ENCODE data around the gene EPN3. TPM values are rescaled to one million over a fixed set of nuclear protein-coding genes. Genes with fewer than 3 reads are reported as not detected.
A peak's percentile ranks its signal among the peaks of the same experiment; 100 is the strongest.

Gene EPN3
- total RNA-seq, 4 donors from 2014 or later = 3.0 to 17.3 (median 13.0) TPM

DNA sequence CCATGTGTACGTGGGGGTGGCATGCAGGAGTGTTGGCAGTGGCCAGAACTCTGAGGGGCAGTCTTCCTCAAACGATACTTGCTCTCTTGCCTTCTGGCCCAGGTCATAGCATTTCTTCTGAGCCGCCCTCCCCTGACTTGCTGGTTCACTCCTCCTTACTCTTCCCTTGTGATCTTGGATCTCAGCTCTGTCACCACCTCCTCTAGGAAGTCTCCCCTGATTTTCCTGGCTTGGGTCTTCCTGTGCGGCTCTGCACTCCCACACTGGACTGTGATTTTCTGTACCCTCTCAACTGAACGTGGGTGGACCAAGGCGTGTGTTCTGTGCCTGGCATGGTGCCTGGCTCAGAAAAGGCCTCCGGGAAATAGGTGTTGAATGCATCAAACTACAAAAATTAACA is 2.9 kb downstream of the EPN3 start:
- DNase-seq = no peak
- H3K36me3 ChIP-seq = no peaks in the 10 kb centered on the region
- H3K4me1 ChIP-seq = peaks cover 0 to 58% (median 0%) of the 10 kb centered on the region in 4 donors
- peaks cover 0 to 10% of the 10 kb centered on the region in 2 donors for H3K27me3 ChIP-seq
- H3K4me3 ChIP-seq = no peak overlapping the region
- H3K9me3 ChIP-seq = no peaks in the 10 kb centered on the region
- H3K27ac ChIP-seq = no peak overlapping the region
- TF ChIP-seq, protein P1, sequence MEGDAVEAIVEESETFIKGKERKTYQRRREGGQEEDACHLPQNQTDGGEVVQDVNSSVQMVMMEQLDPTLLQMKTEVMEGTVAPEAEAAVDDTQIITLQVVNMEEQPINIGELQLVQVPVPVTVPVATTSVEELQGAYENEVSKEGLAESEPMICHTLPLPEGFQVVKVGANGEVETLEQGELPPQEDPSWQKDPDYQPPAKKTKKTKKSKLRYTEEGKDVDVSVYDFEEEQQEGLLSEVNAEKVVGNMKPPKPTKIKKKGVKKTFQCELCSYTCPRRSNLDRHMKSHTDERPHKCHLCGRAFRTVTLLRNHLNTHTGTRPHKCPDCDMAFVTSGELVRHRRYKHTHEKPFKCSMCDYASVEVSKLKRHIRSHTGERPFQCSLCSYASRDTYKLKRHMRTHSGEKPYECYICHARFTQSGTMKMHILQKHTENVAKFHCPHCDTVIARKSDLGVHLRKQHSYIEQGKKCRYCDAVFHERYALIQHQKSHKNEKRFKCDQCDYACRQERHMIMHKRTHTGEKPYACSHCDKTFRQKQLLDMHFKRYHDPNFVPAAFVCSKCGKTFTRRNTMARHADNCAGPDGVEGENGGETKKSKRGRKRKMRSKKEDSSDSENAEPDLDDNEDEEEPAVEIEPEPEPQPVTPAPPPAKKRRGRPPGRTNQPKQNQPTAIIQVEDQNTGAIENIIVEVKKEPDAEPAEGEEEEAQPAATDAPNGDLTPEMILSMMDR (IDR thresholded peaks at IDR 0.05) = no peak
- no peak for TF ChIP-seq POLR2A (IDR thresholded peaks at IDR 0.05)

DNA sequence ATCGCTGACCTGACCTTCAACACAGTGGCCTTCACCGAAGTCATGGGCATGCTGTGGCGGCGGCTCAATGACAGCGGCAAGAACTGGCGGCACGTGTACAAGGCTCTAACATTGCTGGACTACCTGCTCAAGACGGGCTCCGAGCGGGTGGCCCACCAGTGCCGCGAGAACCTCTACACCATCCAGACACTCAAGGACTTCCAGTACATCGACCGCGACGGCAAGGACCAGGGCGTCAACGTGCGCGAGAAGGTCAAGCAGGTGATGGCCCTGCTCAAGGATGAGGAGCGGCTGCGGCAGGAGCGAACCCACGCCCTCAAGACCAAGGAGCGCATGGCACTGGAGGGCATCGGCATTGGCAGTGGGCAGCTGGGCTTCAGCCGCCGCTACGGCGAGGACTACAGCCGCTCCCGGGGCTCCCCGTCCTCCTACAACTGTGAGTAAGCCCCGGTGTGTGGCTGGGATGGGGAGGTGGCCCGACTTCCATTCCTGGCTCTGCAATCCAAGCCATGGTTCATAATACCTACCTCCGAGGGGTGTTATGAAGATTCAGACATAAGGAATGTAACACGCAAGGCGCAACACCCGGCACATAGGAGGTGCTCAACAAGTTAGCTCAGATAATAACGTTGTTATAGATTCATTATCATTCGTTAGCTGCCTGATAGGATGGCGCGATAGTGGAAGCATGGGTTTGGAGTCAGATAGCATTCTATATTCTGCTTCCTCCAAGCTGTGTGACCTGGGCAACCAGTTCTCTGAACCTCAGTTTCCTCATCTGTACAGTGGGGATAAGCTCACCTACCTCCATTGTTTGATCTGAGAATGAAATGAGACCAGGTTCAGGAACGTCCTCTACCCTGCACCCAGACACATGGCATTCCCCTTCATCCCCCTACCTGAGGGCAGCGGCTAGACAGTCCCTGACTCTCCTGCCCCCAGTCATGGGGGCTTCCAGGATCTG is 4.4 kb downstream of the EPN3 start:
- Histone ChIP-seq H3K4me1 (peaks cover 0 to 69% (median 2%) of the 10 kb centered on the region in 4 donors), H3K27ac (no peak overlapping the region), H3K36me3 (no peaks in the 10 kb centered on the region), H3K4me3 (no peak overlapping the region), H3K27me3 (peaks cover 0 to 10% of the 10 kb centered on the region in 2 donors), H3K9me3 (no peaks in the 10 kb centered on the region)
- no peak for DNase-seq
- TF ChIP-seq, protein P1 (IDR thresholded peaks at IDR 0.05) = no peak
- no peak for TF ChIP-seq POLR2A (IDR thresholded peaks at IDR 0.05)

DNA sequence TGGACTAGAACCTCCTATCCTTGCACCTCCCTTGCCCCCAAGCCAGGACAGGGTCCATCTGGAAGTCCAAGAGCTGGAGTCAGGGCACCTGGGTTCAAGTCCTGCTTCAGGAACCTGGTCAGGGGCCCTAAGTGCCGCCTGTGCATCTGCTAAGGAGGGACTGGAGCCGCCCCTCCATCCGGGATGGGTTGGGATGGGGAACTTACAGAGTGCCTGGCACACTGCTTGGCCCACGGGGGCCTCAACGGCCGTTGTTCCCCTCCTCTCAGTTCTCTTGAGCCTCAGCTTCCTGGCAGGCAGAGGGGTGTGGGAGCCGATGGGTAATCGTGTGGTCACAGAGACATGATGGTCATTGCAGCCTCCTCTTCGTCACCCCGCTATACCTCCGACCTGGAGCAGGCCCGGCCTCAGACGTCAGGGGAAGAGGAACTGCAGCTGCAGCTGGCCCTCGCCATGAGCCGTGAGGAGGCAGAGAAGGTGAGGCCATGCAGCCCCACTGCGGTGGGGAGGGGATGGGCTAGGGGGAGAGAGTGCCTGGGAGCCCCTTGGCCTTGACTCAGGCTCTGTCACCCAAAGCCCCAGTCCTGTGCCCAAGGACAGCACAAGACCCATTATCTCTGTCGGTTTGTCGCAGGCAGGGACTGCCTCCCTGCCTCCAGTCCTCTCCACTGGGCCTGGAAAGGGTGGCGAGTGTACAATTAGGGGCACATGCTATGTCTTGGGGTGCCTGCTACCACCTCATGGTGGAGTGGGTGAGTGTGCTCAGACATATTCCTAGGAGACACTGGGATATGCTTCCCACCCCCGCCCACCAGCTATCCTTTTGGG is 5.4 kb downstream of the EPN3 start:
- Histone ChIP-seq H3K27me3 (peaks cover 0 to 1% of the 10 kb centered on the region in 2 donors), H3K36me3 (no peaks in the 10 kb centered on the region), H3K4me3 (peak overlapping the region in 2 of 4 donors; percentile 16 to 28), H3K4me1 (peaks cover 3 to 66% (median 4%) of the 10 kb centered on the region in 4 donors), H3K27ac (peak overlapping the region in 3 of 4 donors; percentile 9 to 88 (median 57)), H3K9me3 (no peaks in the 10 kb centered on the region)
- TF ChIP-seq, protein P1 (IDR thresholded peaks at IDR 0.05) = no peak
- TF ChIP-seq POLR2A (IDR thresholded peaks at IDR 0.05) = no peak
- DNase-seq = no peak

DNA sequence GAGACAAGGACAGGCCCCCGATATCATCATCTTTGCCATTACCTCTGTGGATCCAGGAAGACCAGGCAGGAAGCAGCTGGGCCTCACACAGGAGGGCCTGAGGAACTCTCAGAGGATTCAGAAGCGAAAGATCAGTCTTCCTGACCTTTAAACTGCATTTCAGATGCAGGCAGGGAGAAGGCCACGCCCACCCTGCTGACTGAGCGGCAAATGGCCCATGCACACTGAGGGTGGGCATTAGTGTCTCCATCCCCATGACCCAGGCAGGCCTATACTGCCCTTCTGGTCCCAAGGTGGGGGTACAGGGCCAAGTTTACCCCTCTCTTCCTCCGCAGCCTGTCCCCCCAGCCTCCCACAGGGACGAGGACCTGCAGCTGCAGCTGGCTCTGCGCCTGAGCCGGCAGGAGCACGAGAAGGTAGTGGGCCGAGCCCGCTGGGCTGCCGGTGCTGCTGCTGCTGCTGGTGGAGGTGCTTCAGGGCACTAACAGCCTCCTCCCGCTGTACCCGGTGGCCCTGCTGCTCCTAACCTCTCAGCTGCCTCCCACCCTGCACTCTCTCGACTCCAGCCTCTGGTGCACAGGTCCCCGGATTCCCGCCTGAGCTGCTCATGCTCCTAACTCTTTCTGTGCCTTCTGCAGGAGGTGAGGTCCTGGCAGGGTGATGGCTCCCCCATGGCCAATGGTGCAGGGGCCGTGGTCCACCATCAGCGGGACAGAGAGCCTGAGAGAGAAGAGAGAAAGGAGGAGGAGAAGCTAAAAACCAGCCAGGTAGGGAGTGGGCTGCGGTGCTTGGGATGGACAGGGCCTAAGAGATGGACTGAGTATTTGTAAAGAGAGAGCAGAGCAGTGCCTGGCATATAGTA is 6.2 kb downstream of the EPN3 start:
- Histone ChIP-seq H3K4me3 (peak overlapping the region in 2 of 4 donors; percentile 16 to 28), H3K27ac (peak overlapping the region in 3 of 4 donors; percentile 9 to 88 (median 57)), H3K36me3 (no peaks in the 10 kb centered on the region), H3K27me3 (no peaks in the 10 kb centered on the region), H3K9me3 (no peaks in the 10 kb centered on the region), H3K4me1 (peaks cover 3 to 66% (median 6%) of the 10 kb centered on the region in 4 donors)
- TF ChIP-seq POLR2A (IDR thresholded peaks at IDR 0.05) = no peak
- TF ChIP-seq, protein P1 (IDR thresholded peaks at IDR 0.05) = no peak
- peak in 2 of 3 donors; percentile 74 for DNase-seq
